ENCODE data around the gene HDAC4.

The HDAC4 gene

DNA sequence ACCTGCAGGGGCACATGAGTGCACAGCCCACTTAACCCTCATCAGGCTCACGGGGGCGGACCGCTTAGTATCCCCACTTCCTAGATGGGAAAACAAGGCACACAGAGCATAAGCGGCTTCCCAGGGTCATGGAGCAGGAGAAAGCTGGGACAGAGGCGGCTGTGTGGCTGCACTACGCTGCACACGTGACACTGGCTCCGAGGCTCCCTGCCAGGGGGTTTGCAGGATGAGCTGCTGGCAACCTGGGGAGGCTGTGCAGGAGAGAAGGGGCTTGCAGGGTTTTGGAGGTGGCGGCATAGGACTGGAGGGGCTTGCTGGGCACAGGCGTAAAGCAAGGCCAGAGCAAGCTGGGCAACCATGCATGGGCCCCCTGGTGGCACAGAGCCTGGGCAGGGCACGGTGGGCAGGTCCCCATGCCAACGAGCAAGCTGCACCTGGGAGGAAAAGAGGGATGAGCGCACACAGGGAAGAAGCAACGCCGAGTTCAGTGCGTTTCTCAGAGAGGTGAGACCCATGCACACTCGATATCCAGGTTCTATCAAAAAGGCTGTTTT lies 268.6 kb downstream of the HDAC4 start:
- H3K9me2 ChIP-seq (replicated peaks; ENCODE audit: low read depth, low read length), result no peaks in the 10 kb centered on the region
- no peaks in the 10 kb centered on the region for H3K9me3 ChIP-seq (ENCODE audit: insufficient read depth, low read depth, low read length)
- H3F3A ChIP-seq (ENCODE audit: low read depth), result no peaks in the 10 kb centered on the region
- H3K36me3 ChIP-seq (ENCODE audit: insufficient read depth, low read length), result peaks cover 28% of the 10 kb centered on the region; the same call in 1 of the 2 replicates
- no peaks in the 10 kb centered on the region for H3K27me3 ChIP-seq (ENCODE audit: insufficient read depth, low read length, poor library complexity, severe bottlenecking)
- no peaks in the 10 kb centered on the region for H3K79me2 ChIP-seq (ENCODE audit: insufficient read depth, low read length)
- H3K4me3 ChIP-seq (ENCODE audit: low read length, poor library complexity, severe bottlenecking), result no peak overlapping the region
- no peak overlapping the region for H2AFZ ChIP-seq (ENCODE audit: low read length)
- H3K9ac ChIP-seq (ENCODE audit: low read depth, low read length, poor library complexity, severe bottlenecking), result no peak overlapping the region
- H3K4me2 ChIP-seq (ENCODE audit: low read depth, low read length, poor library complexity, severe bottlenecking), result no peak overlapping the region
- no peaks in the 10 kb centered on the region for H3K4me1 ChIP-seq (ENCODE audit: insufficient read depth, low read length, poor library complexity, severe bottlenecking)
- H4K20me1 ChIP-seq (ENCODE audit: insufficient read depth, low read length, poor library complexity, severe bottlenecking), result no peaks in the 10 kb centered on the region
- TF ChIP-seq CTCF (conservative IDR thresholded peaks at IDR 0.05; ENCODE audit: low read length) (no peak), EZH2phosphoT487 (IDR thresholded peaks at IDR 0.05; ENCODE audit: borderline replicate concordance) (no peak)

GRCh38 chr2:239131521-239131920 lies 269.3 kb downstream of the HDAC4 start:
- no peaks in the 10 kb centered on the region for H3F3A ChIP-seq (ENCODE audit: low read depth)
- H3K27me3 ChIP-seq (ENCODE audit: insufficient read depth, low read length, poor library complexity, severe bottlenecking), result no peaks in the 10 kb centered on the region
- no peaks in the 10 kb centered on the region for H3K9me3 ChIP-seq (ENCODE audit: insufficient read depth, low read depth, low read length)
- no peak overlapping the region for H3K4me3 ChIP-seq (ENCODE audit: low read length, poor library complexity, severe bottlenecking)
- no peaks in the 10 kb centered on the region for H3K9me2 ChIP-seq (replicated peaks; ENCODE audit: low read depth, low read length)
- no peak overlapping the region for H3K4me2 ChIP-seq (ENCODE audit: low read depth, low read length, poor library complexity, severe bottlenecking)
- no peak for TF ChIP-seq EZH2phosphoT487 (IDR thresholded peaks at IDR 0.05; ENCODE audit: borderline replicate concordance)
- TF ChIP-seq CTCF (conservative IDR thresholded peaks at IDR 0.05; ENCODE audit: low read length), result no peak
- H3K4me1 ChIP-seq (ENCODE audit: insufficient read depth, low read length, poor library complexity, severe bottlenecking), result no peaks in the 10 kb centered on the region
- no peak overlapping the region for H3K9ac ChIP-seq (ENCODE audit: low read depth, low read length, poor library complexity, severe bottlenecking)
- no peaks in the 10 kb centered on the region for H3K79me2 ChIP-seq (ENCODE audit: insufficient read depth, low read length)
- peaks cover 22% of the 10 kb centered on the region; the same call in 1 of the 2 replicates for H3K36me3 ChIP-seq (ENCODE audit: insufficient read depth, low read length)
- H2AFZ ChIP-seq (ENCODE audit: low read length), result no peak overlapping the region
- H4K20me1 ChIP-seq (ENCODE audit: insufficient read depth, low read length, poor library complexity, severe bottlenecking), result no peaks in the 10 kb centered on the region

GRCh38 chr2:239130786-239131325 lies 270.0 kb downstream of the HDAC4 start:
- H4K20me1 ChIP-seq (ENCODE audit: insufficient read depth, low read length, poor library complexity, severe bottlenecking), result no peaks in the 10 kb centered on the region
- peaks cover 24% of the 10 kb centered on the region; the same call in 1 of the 2 replicates for H3K36me3 ChIP-seq (ENCODE audit: insufficient read depth, low read length)
- no peak overlapping the region for H3K4me2 ChIP-seq (ENCODE audit: low read depth, low read length, poor library complexity, severe bottlenecking)
- no peaks in the 10 kb centered on the region for H3K9me3 ChIP-seq (ENCODE audit: insufficient read depth, low read depth, low read length)
- H3F3A ChIP-seq (ENCODE audit: low read depth), result no peaks in the 10 kb centered on the region
- TF ChIP-seq CTCF (conservative IDR thresholded peaks at IDR 0.05; ENCODE audit: low read length) (no peak), EZH2phosphoT487 (IDR thresholded peaks at IDR 0.05; ENCODE audit: borderline replicate concordance) (no peak)
- H3K9ac ChIP-seq (ENCODE audit: low read depth, low read length, poor library complexity, severe bottlenecking), result no peak overlapping the region
- H3K4me1 ChIP-seq (ENCODE audit: insufficient read depth, low read length, poor library complexity, severe bottlenecking), result no peaks in the 10 kb centered on the region
- no peaks in the 10 kb centered on the region for H3K27me3 ChIP-seq (ENCODE audit: insufficient read depth, low read length, poor library complexity, severe bottlenecking)
- no peaks in the 10 kb centered on the region for H3K79me2 ChIP-seq (ENCODE audit: insufficient read depth, low read length)
- no peaks in the 10 kb centered on the region for H3K9me2 ChIP-seq (replicated peaks; ENCODE audit: low read depth, low read length)
- no peak overlapping the region for H2AFZ ChIP-seq (ENCODE audit: low read length)
- H3K4me3 ChIP-seq (ENCODE audit: low read length, poor library complexity, severe bottlenecking), result no peak overlapping the region

Measured in Loucy (cell line).